HepG2 (cell line): Measurements from ENCODE around the gene STH. TPM values are rescaled to one million over a fixed set of nuclear protein-coding genes. Genes with fewer than 3 reads are reported as not detected.

Experiments
- CHD2 ChIP-seq: IDR thresholded peaks from 2 replicates; pipeline ENCODE4 v1.6.1; 2011; ENCODE audit warnings: low read depth, low read length, improper control_type of control experiment
- FOXP1 ChIP-seq, 2 experiments: fragments of 450-650 bp in 1 of 2; IDR thresholded peaks; 2 replicates each; pipeline ENCODE4 v1.6.1; 2017 to 2018; ENCODE audit warnings: antibody characterized with exemption in 1 of 2
- GTF2F1 ChIP-seq: fragments of 150-350 bp; IDR thresholded peaks from 2 replicates; pipeline ENCODE4 v1.6.1; 2014; ENCODE audit warnings: low read length
- IRF2 ChIP-seq: IDR thresholded peaks from 2 replicates; pipeline ENCODE4 v1.6.1; 2018; ENCODE audit warnings: missing genetic modification reagents, missing compliant biosample characterization
- IRX3 ChIP-seq: sonication (generic); formaldehyde crosslinking; IDR thresholded peaks from 2 replicates; pipeline ENCODE4 v1.8.1; 2023; ENCODE audit warnings: mild to moderate bottlenecking, low read depth, missing genetic modification reagents, borderline replicate concordance
- MAZ ChIP-seq, 2 experiments: sonication (generic) in 1 of 2; formaldehyde crosslinking in 1 of 2; IDR thresholded peaks; 2 replicates each; pipeline versions ENCODE4 v1.5.0 to v1.6.1; 2012 to 2020; ENCODE audit warnings: low read depth in 2 of 2, mild to moderate bottlenecking in 2 of 2, borderline replicate concordance in 1 of 2, improper control_type of control experiment in 1 of 2, low read length in 1 of 2, missing genetic modification reagents in 1 of 2, moderate library complexity in 1 of 2
- MED1 ChIP-seq: sonication (generic); formaldehyde crosslinking; IDR thresholded peaks from 2 replicates; pipeline ENCODE4 v1.4.0; 2020; ENCODE audit warnings: missing genetic modification reagents
- MIER3 ChIP-seq: IDR thresholded peaks from 2 replicates; pipeline ENCODE4 v1.6.1; 2016; ENCODE audit warnings: missing compliant biosample characterization, borderline replicate concordance
- NFYB ChIP-seq: sonication (generic); formaldehyde crosslinking; IDR thresholded peaks from 2 replicates; pipeline ENCODE4 v1.4.0; 2020; ENCODE audit warnings: missing genetic modification reagents
- NR2F2 ChIP-seq: IDR thresholded peaks from 2 replicates; pipeline ENCODE4 v1.6.1; 2012; ENCODE audit warnings: low read depth, inconsistent platforms, borderline replicate concordance
- POGZ ChIP-seq: sonication (generic); formaldehyde crosslinking; IDR thresholded peaks from 2 replicates; pipeline ENCODE4 v1.4.0; 2020; ENCODE audit warnings: mild to moderate bottlenecking, missing genetic modification reagents
- SP4 ChIP-seq: sonication (generic); formaldehyde crosslinking; IDR thresholded peaks from 2 replicates; pipeline ENCODE4 v1.8.1; 2023; ENCODE audit warnings: mild to moderate bottlenecking, missing genetic modification reagents
- SRY ChIP-seq: sonication (generic); formaldehyde crosslinking; IDR thresholded peaks from 2 replicates; pipeline ENCODE4 v1.8.0; 2022; ENCODE audit warnings: mild to moderate bottlenecking, missing genetic modification reagents
- TSC22D2 ChIP-seq: sonication (generic); formaldehyde crosslinking; IDR thresholded peaks from 2 replicates; pipeline ENCODE4 v1.5.1; 2020; ENCODE audit warnings: missing genetic modification reagents, mild to moderate bottlenecking, borderline replicate concordance
- ZNF318 ChIP-seq: sonication (generic); formaldehyde crosslinking; IDR thresholded peaks from 2 replicates; pipeline ENCODE4 v1.4.0; 2020; ENCODE audit warnings: mild to moderate bottlenecking, missing genetic modification reagents
- ZNF430 ChIP-seq: sonication (generic); formaldehyde crosslinking; IDR thresholded peaks from 2 replicates; pipeline ENCODE4 v1.9.0; 2021; ENCODE audit warnings: mild to moderate bottlenecking, missing genetic modification reagents
- ZNF720 ChIP-seq: sonication (generic); formaldehyde crosslinking; IDR thresholded peaks from 2 replicates; pipeline ENCODE4 v1.4.0; 2020; ENCODE audit warnings: missing genetic modification reagents
- polyA plus RNA-seq, 8 experiments: library from polyadenylated mRNA; depleted of rRNA in 3 of 8; stranded (reverse) in 7 of 8; unstranded in 1 of 8; fragments of >200 nt; fragmentation: Illumina TruSeq in 4 of 8; extraction: Trizol in 4 of 8; gene quantifications; 2 replicates each; pipeline versions ENCODE4 v1.2.1 to v1.2.3, GENCODE V29; 2011 to 2016; ENCODE audit warnings: low read depth in 4 of 8, missing spikeins in 1 of 8, mixed read lengths in 1 of 8; ENCODE audit not compliant: insufficient read depth in 1 of 8
- total RNA-seq, 5 experiments: library from RNA; depleted of rRNA; stranded (reverse); fragments of >200 nt; fragmentation: Illumina TruSeq; extraction: Trizol; gene quantifications; 2 replicates each; pipeline ENCODE4 v1.2.3, GENCODE V29; 2016; ENCODE audit warnings: low read depth in 1 of 5
- TF ChIP-seq, protein P1 (sequence below): IDR thresholded peaks from 2 replicates; pipeline ENCODE4 v1.6.1; 2016; ENCODE audit warnings: mild to moderate bottlenecking
- TF ChIP-seq, protein P2 (sequence below): sonication (generic); formaldehyde crosslinking; IDR thresholded peaks from 2 replicates; pipeline ENCODE4 v1.5.0; 2020; ENCODE audit warnings: missing genetic modification reagents, mild to moderate bottlenecking, borderline replicate concordance

Gene STH
- total and polyA plus RNA-seq, 2 of the 13 experiments (the other 11 are each of a cell fraction or from before 2014, with no cell fraction given) = not detected

- TF ChIP-seq, protein P1, sequence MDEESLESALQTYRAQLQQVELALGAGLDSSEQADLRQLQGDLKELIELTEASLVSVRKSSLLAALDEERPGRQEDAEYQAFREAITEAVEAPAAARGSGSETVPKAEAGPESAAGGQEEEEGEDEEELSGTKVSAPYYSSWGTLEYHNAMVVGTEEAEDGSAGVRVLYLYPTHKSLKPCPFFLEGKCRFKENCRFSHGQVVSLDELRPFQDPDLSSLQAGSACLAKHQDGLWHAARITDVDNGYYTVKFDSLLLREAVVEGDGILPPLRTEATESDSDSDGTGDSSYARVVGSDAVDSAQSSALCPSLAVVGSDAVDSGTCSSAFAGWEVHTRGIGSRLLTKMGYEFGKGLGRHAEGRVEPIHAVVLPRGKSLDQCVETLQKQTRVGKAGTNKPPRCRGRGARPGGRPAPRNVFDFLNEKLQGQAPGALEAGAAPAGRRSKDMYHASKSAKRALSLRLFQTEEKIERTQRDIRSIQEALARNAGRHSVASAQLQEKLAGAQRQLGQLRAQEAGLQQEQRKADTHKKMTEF (CRISPR knock-in tag) = no peak
- TF ChIP-seq TSC22D2 (no peak), POGZ (CRISPR knock-in tag) (peak; percentile 45; the same call in 1 of the 2 replicates), IRX3 (CRISPR knock-in tag) (no peak), NR2F2 (no peak), MAZ (IDR thresholded peaks at IDR 0.05; ENCODE audit: borderline replicate concordance, low read depth, low read length) (no peak), MAZ (CRISPR knock-in tag; IDR thresholded peaks at IDR 0.05; ENCODE audit: low read depth) (no peak), FOXP1 (IDR thresholded peaks at IDR 0.05) (no peak), FOXP1 (CRISPR knock-in tag; IDR thresholded peaks at IDR 0.05) (no peak), IRF2 (CRISPR knock-in tag) (no peak), MIER3 (CRISPR knock-in tag) (no peak), SP4 (peak; percentile 35), NFYB (no peak), CHD2 (no peak), ZNF318 (CRISPR knock-in tag) (0 out of 2 replicates have a peak, but pooled peaks have one; percentile 29), ZNF430 (CRISPR knock-in tag) (no peak), MED1 (CRISPR knock-in tag) (no peak), SRY (CRISPR knock-in tag) (peak; percentile 43; the same call in 1 of the 2 replicates), ZNF720 (CRISPR knock-in tag) (no peak), GTF2F1 (no peak)
- TF ChIP-seq, protein P2, sequence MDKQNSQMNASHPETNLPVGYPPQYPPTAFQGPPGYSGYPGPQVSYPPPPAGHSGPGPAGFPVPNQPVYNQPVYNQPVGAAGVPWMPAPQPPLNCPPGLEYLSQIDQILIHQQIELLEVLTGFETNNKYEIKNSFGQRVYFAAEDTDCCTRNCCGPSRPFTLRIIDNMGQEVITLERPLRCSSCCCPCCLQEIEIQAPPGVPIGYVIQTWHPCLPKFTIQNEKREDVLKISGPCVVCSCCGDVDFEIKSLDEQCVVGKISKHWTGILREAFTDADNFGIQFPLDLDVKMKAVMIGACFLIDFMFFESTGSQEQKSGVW (CRISPR knock-in tag) = no peak
Observed at GRCh38 chr17:46001390-46002310, 2.6 kb downstream of the STH start (continued).
